ENCODE results near the gene TARS1.

The TARS1 gene

GRCh38 chr5:33440482-33441240 is at the start of gene TARS1:
TSS of gene TARS1 (plus strand) at chr5:33440965. CDS start at chr5:33441087, 122 bp downstream.
- DNase-seq = peak; percentile 100

DNA sequence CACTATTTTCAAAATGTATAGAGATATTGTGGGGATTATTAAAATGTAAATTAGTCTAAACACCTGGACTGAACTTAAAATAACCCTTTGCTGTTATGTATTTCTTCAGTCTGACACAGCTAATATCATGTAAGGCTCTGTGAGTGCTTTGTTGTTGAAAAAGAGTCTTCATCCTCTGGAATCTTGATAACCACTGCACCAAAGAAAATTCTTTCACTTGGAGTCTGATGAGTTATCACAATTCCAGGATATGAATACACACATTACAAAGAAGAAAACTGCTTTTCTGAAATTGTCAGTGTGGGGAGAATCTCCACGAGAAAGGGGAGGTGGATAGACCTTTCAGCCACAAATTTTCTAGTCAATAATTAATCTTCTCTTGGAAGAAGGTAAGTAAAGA is 42.3 kb upstream of the TARS1 start:
- DNase-seq = no peak

GRCh38 chr5:33400675-33401074 is 40.1 kb upstream of the TARS1 start:
- no peak for DNase-seq

GRCh38 chr5:33401482-33402390 is 39.0 kb upstream of the TARS1 start:
- DNase-seq = no peak

GRCh38 chr5:33403187-33403586 is 37.6 kb upstream of the TARS1 start:
- DNase-seq = no peak

GRCh38 chr5:33408816-33409215 is 31.9 kb upstream of the TARS1 start:
- DNase-seq = no peak

GRCh38 chr5:33409435-33410170 is 31.2 kb upstream of the TARS1 start:
- no peak for DNase-seq

GRCh38 chr5:33410221-33410620 is 30.5 kb upstream of the TARS1 start:
- no peak for DNase-seq

DNA sequence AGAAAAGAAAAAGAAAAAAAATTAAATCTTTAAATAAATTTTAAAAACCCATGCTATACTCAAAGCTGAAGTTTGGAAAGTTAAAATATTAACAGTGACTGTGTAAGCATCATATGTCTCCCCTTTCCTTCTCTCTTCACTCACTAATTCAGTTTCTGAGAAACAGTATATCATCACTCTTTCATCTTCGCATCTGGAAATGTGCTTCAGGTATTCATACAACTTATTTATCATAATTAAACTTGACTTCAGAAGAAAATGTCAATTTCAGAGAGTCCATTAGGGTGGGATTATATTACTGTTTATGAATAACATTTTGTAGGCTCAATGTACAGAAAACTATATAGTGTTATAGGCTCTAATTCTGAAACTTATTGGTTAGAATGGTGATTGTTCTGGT is 29.3 kb upstream of the TARS1 start:
- no peak for DNase-seq

DNA sequence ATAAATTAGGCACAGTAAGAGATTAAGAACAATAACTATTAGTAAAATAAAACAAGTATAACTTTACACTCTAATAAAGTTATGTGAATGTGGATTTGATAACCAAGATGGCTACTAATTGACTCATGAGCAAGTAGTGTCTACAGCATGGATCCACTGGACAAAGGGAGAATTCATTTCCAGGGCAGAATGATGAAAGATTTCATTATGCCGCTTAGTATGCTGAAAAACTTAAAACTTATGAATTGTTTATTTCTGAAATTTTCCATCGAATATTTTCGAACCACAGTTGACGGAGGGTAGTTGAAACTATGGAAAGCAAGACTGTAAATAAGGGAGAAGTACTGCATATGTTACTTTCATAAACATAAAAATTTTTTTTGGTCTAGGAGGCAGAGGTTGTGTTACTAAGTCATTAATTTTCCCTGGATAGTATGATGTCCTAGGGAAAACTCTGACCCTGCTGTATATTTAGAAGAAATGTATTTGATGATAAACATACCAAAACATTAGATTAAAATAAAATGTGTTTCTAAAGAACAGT is 24.9 kb upstream of the TARS1 start:
- DNase-seq = no peak

DNA sequence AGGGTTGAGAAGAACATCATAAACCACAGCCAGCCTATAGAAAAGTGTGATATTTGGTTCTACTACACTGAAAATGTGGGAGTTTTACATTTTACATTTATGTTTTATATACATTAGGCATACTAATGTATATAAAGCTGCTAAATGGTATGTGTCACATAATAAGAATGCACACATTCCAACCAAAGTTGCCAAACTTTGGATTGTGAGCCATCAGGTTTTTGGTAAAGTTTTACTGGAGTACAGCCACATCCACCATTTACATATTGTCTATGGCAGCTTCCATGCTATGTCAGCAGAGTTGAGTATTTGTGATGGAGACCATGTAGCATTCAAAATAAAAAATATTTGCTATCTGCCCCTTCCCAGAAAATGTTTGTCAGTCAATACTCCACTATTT is 23.1 kb upstream of the TARS1 start:
- no peak for DNase-seq

GRCh38 chr5:33420946-33421345 is 19.8 kb upstream of the TARS1 start:
- no peak for DNase-seq

GRCh38 chr5:33422191-33422590 is 18.6 kb upstream of the TARS1 start:
- no peak for DNase-seq

DNA sequence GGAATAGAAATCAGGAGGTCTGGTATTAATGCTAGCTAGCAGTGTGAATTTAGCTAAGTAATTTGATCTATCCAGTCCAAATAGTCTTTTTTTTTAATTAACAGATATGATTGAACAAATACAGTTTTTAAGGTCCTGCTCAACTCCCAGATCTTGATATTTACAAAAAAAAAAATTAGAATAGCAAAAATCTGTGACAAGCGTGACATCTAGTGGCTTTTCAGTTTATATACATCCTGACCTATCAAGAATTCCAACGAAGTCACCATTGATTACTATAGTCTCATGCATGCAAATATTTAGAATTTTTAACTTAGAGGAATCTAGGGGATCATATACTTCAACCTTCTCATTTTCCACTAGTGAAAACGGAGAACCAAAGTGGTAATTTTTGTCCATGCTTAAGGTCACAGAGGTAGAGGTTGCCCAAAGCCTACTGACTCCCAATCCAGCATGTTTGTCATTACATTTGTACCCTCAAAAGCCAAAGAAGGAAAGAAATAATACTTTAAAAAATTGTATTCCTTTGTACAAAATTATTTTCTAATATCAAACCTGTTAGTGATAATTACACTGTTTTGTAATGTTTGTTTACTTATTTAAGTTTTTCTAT is 17.6 kb upstream of the TARS1 start:
- DNase-seq = no peak

DNA sequence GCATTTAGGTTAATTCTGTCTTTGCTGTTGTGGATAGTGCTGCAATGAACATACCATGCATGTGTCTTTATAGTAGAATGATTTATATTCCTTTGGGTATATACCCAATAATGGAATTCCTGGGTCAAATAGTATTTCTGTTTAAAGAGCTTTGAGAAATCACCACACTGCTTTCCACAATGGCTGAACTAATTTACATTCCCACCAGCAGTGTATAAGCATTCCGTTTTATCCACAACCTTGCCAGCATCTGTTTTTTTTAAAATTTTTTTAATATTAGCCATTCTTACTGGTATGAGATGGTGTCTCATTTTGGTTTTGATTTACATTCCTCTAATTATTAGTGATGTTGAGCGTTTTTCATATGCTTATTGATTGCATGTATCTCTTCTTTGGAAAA is 15.5 kb upstream of the TARS1 start:
- DNase-seq = no peak

- DNase-seq = no peak
Measured at GRCh38 chr5:33430983-33431382, 9.8 kb upstream of the TARS1 start.

DNA sequence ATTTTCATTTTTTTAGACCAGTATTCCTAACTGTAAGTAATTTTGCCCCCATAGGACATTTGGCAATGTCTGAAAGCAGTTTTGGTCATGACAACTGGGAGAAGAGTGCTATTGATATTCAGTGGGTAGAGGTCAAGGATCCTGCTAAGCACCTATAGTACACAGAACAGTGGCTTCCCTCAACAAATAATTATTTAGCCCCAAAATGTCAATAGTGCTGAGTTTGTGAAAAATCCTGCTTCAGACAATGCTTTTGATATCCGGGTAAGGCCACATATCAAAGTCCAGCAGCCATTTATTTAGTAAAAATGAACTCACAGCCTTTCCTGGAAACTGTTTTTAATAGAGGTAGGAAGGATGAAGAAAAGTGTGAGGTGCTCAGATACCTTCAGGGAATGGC is 8.1 kb upstream of the TARS1 start:
- no peak for DNase-seq

DNA sequence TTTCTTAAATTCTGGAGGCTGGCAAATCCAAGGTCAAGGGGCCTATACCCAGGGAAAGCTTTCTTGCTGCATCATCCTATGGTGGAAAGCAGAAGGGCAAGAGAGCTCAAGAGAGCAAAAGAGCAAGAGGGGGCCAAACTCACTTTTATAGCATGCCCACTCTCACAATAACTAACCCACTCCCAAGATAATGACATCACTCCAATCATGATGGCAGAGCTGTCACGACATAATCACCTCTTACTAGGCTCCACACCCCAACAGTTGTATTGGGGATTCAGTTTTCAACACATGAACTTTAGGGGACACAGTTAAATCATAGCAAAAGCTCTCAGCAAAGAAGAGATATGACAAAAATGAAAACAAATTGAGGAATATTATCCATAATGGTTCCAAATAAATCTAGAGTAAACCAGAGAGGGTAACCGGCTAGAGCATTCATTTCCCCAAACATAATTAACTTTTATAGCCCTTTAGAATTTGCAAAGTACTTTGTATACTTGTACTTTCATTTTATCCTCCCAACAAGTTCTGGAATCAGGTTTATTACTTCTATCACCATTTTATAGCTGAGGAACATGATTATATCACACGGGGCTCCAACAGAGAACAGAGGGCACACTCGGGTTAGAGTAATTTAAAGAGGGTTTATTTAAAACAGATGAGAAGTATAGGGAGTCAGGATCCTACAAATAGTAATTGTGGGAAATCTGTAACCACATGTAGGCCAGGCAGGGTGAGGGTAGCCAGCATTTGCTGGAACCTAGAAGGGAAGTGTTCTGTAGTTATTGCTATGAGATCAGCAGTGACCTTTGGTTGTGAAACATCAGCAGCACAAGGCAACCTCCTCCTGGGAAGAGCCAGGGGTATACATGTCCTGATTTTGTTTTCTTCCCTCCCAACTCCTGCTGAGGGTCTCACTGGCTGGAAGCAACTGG is 7.2 kb upstream of the TARS1 start:
- no peak for DNase-seq

- peak; percentile 55 for DNase-seq
Measured at GRCh38 chr5:33435893-33436490, 4.8 kb upstream of the TARS1 start.

GRCh38 chr5:33438996-33439395 is 1.8 kb upstream of the TARS1 start:
- DNase-seq = no peak

DNA sequence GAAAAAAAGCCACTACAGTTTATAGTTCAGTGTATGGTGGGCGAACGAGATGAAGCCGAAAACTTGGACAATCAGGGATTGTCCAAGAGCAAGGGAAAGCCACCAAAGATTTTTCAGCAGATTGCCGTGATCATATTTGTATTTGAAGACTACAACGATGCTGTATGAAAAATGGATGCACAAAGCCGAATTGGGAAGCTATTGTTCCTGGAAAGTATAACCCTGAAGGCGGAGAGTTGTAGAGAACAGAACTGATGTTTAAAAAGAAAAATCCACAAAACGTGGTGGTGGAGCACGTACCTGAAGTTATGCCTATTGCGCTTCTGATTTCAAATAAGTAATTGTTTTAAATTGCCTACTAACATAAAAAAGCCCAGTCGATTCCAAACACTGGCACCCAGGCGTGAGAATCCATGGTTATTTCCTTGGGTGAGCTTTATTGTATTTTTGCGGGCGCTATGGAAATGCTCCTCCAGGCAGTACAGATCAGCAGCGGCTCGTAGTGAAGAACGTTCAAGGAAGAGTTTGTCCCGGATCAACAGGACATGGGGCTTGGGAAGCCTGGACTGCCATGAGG is 772 bp upstream of the TARS1 start:
- peak; percentile 33 for DNase-seq
